Breast epithelium (tissue), 4 donors: Measurements from ENCODE around the gene CHN2. TPM values are rescaled to one million over a fixed set of nuclear protein-coding genes. Genes with fewer than 3 reads are reported as not detected.

ENCODE experiments used
- DNase-seq, 2 donors: peaks; one replicate each; pipeline ENCODE4 v3.0.0-alpha.2; 2019; ENCODE audit warnings: low spot score in 2 of 2
- H3K27ac ChIP-seq, 2 donors: fragments of 200-600 bp; sonication (generic) in 1 of 2; one replicate each; pipeline ENCODE4 v1.5.1; 2016 to 2019; ENCODE audit warnings: mild to moderate bottlenecking in 1 of 2
- H3K27me3 ChIP-seq, 2 donors: fragments of 200-600 bp; sonication (generic) in 1 of 2; one replicate each; pipeline versions ENCODE4 v1.5.1 to v1.6.0; 2017 to 2019; ENCODE audit warnings: control low read depth in 1 of 2, mild to moderate bottlenecking in 1 of 2
- H3K36me3 ChIP-seq: fragments of 200-600 bp; one replicate; pipeline ENCODE4 v1.5.1; 2019
- H3K4me1 ChIP-seq, 2 donors: fragments of 200-600 bp; sonication (generic); one replicate each; pipeline ENCODE4 v1.5.1; 2016 to 2019; ENCODE audit warnings: control low read depth in 1 of 2
- H3K4me3 ChIP-seq, 3 donors: fragments of 200-600 bp; sonication (generic); 1 replicate in 2 of 3; 2 replicates in 1 of 3; pipeline ENCODE4 v1.5.1; 2016 to 2019; ENCODE audit warnings: mild to moderate bottlenecking in 3 of 3, moderate library complexity in 2 of 3
- H3K9me3 ChIP-seq, 2 donors: fragments of 200-600 bp; sonication (generic) in 1 of 2; one replicate each; pipeline ENCODE4 v1.5.1; 2016 to 2019; ENCODE audit warnings: control low read depth in 1 of 2
- CTCF ChIP-seq, 3 donors: fragments of 450-650 bp; IDR thresholded peaks; one replicate each; pipeline ENCODE4 v1.5.1; 2016 to 2017; ENCODE audit warnings: antibody characterized with exemption in 3 of 3, mild to moderate bottlenecking in 3 of 3, moderate library complexity in 3 of 3
- POLR2A ChIP-seq: fragments of 450-650 bp; IDR thresholded peaks from one replicate; pipeline ENCODE4 v1.6.1; 2016; ENCODE audit warnings: antibody characterized with exemption, mild to moderate bottlenecking, moderate library complexity
- POLR2AphosphoS5 ChIP-seq, 3 donors: sonication (generic); formaldehyde crosslinking; IDR thresholded peaks; one replicate each; pipeline ENCODE4 v1.6.1; 2017; ENCODE audit warnings: antibody characterized with exemption in 3 of 3
- intact Hi-C: fragments of 100-400 bp; cut with DNase I; formaldehyde crosslinking; loops from one replicate; pipeline ENCODE4 v1.15.1; 2023; ENCODE audit warnings: low total_unique reads
- total RNA-seq, 3 donors: library from RNA; depleted of rRNA; stranded (reverse); fragments of >200 nt; gene quantifications; one replicate each; pipeline ENCODE4 v1.1.0, GENCODE V29; 2016

Gene CHN2
- total RNA-seq, 3 donors from 2014 or later: 6.3 to 17.1 (median 7.9) TPM

DNA sequence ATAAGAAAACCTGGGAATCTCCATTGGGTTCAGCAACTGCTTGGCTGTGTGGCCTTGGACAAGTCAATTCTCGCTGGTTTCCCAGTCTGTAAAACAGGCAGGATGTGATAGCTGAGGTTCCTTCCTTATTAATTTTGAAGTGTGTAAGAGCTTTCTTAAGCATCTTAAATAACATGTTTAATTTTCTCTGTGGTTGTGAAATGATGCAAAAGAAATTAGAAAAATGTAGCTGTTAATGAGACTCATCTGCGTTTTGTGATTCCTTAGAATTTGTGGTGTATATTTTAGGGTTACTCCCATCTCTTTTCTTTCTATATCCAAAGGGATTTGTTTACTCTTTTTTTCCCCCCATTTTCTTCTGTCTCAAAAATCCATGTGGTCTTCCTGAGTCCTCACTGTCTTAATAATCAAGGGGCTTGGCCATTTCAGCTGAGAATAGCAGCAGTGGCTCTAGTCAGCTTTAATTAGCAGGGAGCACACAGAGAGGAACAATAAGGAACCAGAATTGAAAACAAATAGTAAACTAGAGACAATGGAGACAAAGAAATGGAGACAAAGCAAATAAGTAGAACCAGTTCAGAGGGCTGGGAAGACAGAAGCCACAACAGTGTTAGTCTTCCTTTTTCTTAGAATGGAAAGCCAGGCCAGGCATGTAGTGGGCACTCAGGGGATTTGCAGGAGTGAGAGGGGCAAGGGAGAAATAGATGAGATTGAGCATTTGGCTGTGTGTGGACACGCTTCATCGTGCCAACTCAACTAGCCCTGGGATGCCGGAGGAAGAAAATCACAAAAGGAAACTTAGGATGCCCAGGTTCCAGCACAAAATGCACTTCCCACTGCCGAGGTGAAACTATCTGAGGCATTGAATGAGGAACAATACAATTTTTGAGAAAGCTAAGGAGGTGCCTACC, 93.9 kb downstream of the CHN2 start:
- TF ChIP-seq POLR2A (no peak), POLR2AphosphoS5 (IDR thresholded peaks at IDR 0.05) (no peak), CTCF (IDR thresholded peaks at IDR 0.05) (no peak)
- DNase-seq: no peak
- Histone ChIP-seq H3K4me3 (no peak overlapping the region), H3K9me3 (no peaks in the 10 kb centered on the region), H3K4me1 (no peaks in the 10 kb centered on the region), H3K27me3 (no peaks in the 10 kb centered on the region), H3K36me3 (no peaks in the 10 kb centered on the region), H3K27ac (no peak overlapping the region)
- intact Hi-C loops: no loop called here

DNA sequence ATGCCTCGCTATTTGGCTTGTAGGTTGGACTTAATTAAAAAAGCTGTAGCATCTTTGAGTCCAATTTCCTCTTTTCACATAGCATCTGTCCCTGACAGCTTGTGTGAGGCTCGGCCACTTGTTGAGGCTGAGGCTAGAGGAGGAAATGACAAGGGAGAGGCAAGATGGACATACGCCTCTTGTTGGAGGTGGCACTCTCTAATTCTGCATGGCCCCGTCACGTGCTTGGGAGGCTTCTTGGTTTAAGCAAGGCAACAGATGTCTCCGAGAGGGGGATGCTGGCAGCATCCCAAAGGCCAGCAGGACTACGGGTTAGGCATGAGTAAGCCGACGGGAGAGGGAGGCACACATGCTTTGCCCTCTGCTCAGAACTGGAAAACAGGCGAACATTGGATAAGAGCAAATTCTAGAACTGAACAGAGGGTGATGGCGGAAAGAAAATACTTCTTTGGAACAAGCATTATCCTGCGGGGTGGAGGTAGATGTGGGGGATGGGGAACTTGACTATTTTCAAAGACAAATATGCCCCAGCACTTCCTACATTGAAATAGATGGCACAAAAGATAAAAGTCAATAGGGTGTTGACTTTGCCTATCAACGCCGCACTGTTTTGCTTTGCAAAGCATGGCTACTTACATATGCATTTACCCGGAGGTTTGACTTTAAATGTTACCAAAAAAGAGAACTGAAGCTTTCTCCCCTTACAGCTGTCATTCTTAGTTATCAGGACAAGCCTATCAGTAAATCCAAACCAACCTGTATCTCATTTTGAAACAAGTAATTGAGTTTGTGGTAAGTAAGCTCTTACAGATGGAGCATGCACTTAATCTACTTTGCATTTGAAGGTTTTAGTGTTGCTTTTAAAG, 94.8 kb downstream of the CHN2 start:
- intact Hi-C loops: no loop called here
- peak in 1 of 2 donors; percentile 22 for DNase-seq

DNA sequence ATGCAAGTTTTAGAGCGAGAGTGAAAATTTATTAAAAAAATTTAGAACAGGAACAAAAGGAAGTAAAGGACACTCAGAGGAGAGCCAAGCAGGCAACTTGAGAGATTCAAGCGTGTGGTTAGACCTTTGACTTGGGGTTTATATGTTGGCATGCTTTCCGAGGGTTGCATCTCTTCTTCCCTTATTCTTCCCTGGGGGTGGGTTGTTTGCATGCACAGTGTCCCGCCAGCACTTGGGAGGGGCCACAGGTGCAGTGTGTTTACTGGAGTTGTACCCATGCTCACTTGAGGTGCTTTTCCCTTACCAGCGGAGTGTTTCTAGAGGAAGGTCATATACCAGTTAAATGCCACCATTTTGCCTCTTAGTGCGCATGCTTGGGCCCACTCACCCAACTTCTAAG, 96.3 kb downstream of the CHN2 start:
- Histone ChIP-seq H3K4me3 (no peak overlapping the region), H3K9me3 (no peaks in the 10 kb centered on the region), H3K27ac (no peak overlapping the region), H3K4me1 (no peaks in the 10 kb centered on the region), H3K27me3 (no peaks in the 10 kb centered on the region), H3K36me3 (no peaks in the 10 kb centered on the region)
- no peak for TF ChIP-seq POLR2AphosphoS5 (IDR thresholded peaks at IDR 0.05)
- TF ChIP-seq CTCF (IDR thresholded peaks at IDR 0.05): no peak
- no peak for TF ChIP-seq POLR2A
- intact Hi-C loops: no loop called here
- no peak for DNase-seq

More for the DNA sequence above, 94.8 kb downstream of the CHN2 start:
- Histone ChIP-seq H3K27me3 (no peaks in the 10 kb centered on the region), H3K36me3 (no peaks in the 10 kb centered on the region), H3K4me3 (no peak overlapping the region), H3K27ac (no peak overlapping the region), H3K4me1 (no peaks in the 10 kb centered on the region), H3K9me3 (no peaks in the 10 kb centered on the region)
- TF ChIP-seq CTCF (IDR thresholded peaks at IDR 0.05) (no peak), POLR2AphosphoS5 (IDR thresholded peaks at IDR 0.05) (no peak), POLR2A (no peak)

DNA sequence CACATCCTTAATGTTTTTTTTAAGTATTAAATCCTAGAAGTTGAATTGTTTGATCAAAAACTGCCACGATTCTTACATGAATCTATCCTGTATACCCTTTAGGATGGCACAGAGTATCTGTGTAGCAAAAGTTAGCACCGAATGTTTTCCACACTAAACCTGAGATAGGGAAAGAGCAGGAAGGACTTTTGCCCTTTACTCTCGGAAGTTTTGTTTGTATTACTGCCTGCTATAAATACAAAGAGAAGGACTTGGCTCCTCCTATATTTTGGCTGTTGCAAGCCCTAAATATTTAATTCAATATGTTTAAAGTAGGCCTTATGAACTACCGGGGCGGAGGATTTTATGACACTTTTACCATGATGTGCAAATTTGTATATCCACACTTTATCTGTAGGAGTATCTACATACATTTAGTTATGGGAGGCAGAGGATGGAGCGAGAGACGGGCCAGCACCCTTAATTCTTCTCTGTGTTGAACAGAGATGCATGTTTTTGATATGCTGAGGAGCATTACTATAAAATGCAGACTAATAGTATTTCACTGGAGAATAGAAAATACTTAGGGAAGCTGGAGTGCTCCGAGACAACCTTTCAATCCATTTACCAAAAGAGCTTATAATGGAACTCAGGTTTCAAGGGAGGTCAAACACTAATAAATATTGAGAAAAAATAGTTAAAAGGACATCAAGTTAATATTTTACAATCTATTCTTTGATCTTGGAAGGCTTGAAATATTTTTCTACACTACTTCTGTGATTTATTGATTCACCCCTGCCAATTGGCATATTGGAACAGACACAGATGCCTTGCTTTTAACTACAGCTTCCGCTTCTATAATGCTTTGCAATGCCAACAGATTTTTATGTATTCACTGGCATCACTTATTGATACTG, 97.4 kb downstream of the CHN2 start:
- H3K27ac ChIP-seq: no peak overlapping the region
- DNase-seq: no peak
- intact Hi-C loops: no loop called here
- no peaks in the 10 kb centered on the region for H3K9me3 ChIP-seq
- no peaks in the 10 kb centered on the region for H3K4me1 ChIP-seq
- no peak overlapping the region for H3K4me3 ChIP-seq
- TF ChIP-seq CTCF (IDR thresholded peaks at IDR 0.05) (no peak), POLR2AphosphoS5 (IDR thresholded peaks at IDR 0.05) (no peak), POLR2A (no peak)
- H3K27me3 ChIP-seq: no peaks in the 10 kb centered on the region
- no peaks in the 10 kb centered on the region for H3K36me3 ChIP-seq
